OCI-LY1 (cell line): ENCODE measurements around the gene TOM1L2.

Source experiments
- H2AFZ ChIP-seq: fragments of 200-600 bp; sonication (generic), shearing (Covaris generic); 2 replicates; pipeline ENCODE4 v1.6.0; 2014; ENCODE audit warnings: antibody characterized with exemption, mild to moderate bottlenecking, low read length
- H3F3A ChIP-seq: fragments of 200-600 bp; sonication (generic), shearing (Covaris generic); 2 replicates; pipeline ENCODE4 v1.6.0; 2014; ENCODE audit warnings: mild to moderate bottlenecking, antibody characterized with exemption, low read length, moderate library complexity; ENCODE audit not compliant: insufficient read depth
- H3K27ac ChIP-seq: fragments of 200-600 bp; sonication (generic); 2 replicates; pipeline ENCODE4 v1.5.1; 2014; ENCODE audit warnings: low read length, mixed run types, mild to moderate bottlenecking, low read depth; ENCODE audit not compliant: poor library complexity, severe bottlenecking
- H3K27me3 ChIP-seq: fragments of 200-600 bp; sonication (generic); 2 replicates; pipeline ENCODE4 v1.6.0; 2014; ENCODE audit warnings: antibody characterized with exemption, mild to moderate bottlenecking, low read length, moderate library complexity; ENCODE audit not compliant: insufficient read depth
- H3K36me3 ChIP-seq: fragments of 200-600 bp; sonication (generic); 2 replicates; pipeline ENCODE4 v1.6.1; 2014; ENCODE audit warnings: mild to moderate bottlenecking, antibody characterized with exemption, low read length, moderate library complexity, mixed read lengths; ENCODE audit not compliant: insufficient read depth
- H3K4me1 ChIP-seq: fragments of 200-600 bp; sonication (generic); 2 replicates; pipeline ENCODE4 v1.5.1; 2014; ENCODE audit warnings: mild to moderate bottlenecking, low read length, moderate library complexity; ENCODE audit not compliant: insufficient read depth, severe bottlenecking
- H3K4me2 ChIP-seq: fragments of 200-600 bp; sonication (generic), shearing (Covaris generic); 2 replicates; pipeline ENCODE4 v1.6.1; 2014; ENCODE audit warnings: low read length
- H3K4me3 ChIP-seq: fragments of 200-600 bp; sonication (generic); 2 replicates; pipeline ENCODE4 v1.5.1; 2014; ENCODE audit warnings: low read length, low read depth, mild to moderate bottlenecking, mixed read lengths; ENCODE audit not compliant: poor library complexity, severe bottlenecking
- H3K79me2 ChIP-seq: fragments of 200-600 bp; shearing (Covaris generic); 2 replicates; pipeline ENCODE4 v1.6.1; 2016; ENCODE audit warnings: mixed run types, low read length, mixed read lengths; ENCODE audit not compliant: insufficient read depth
- H3K9ac ChIP-seq: fragments of 200-600 bp; sonication (generic), shearing (Covaris generic); 2 replicates; pipeline ENCODE4 v1.6.1; 2014; ENCODE audit warnings: mild to moderate bottlenecking, low read length, mixed read lengths
- H3K9me2 ChIP-seq: fragments of 200-600 bp; sonication (generic), shearing (Covaris generic); 2 replicates; pipeline ENCODE4 v1.6.1; 2014; ENCODE audit warnings: low read depth, mild to moderate bottlenecking, low read length, mixed read lengths
- H3K9me3 ChIP-seq: fragments of 200-600 bp; shearing (Covaris generic); 2 replicates; pipeline ENCODE4 v1.6.1; 2014; ENCODE audit warnings: low read length, mixed read lengths
- H4K20me1 ChIP-seq: fragments of 200-600 bp; sonication (generic), shearing (Covaris generic); 2 replicates; pipeline ENCODE4 v1.6.0; 2016; ENCODE audit warnings: mild to moderate bottlenecking, low read length; ENCODE audit not compliant: insufficient read depth
- CTCF ChIP-seq: fragments of 200-600 bp; sonication (generic), shearing (Covaris generic); IDR thresholded peaks from 2 replicates; pipeline ENCODE4 v1.5.1; 2017; ENCODE audit warnings: mild to moderate bottlenecking, antibody characterized with exemption, low read length, moderate library complexity, mixed read lengths
- EZH2 ChIP-seq: fragments of 200-600 bp; sonication (generic), shearing (Covaris generic); IDR thresholded peaks from 2 replicates; pipeline ENCODE4 v1.8.0; 2017; ENCODE audit warnings: borderline replicate concordance, mixed run types, mild to moderate bottlenecking, antibody characterized with exemption, low read length, moderate library complexity, mixed read lengths

TOM1L2 gene

DNA sequence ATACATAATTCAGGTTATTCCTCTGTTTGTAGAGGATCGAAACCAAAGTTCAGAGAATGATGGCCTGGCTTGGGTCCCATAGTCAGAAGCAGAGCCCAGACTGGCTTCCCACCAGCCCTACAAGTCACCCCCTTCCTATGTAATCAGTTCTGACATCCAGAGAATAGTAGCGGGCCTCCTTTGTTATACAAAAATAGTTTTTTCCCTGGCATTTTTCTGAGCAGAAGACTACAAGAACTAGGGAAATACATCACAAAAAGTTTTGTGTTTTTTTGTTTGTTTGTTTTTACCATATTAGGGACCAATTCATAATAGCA, 47.6 kb upstream of the TOM1L2 start:
- Histone ChIP-seq H3K4me3 (no peak overlapping the region), H3K79me2 (no peaks in the 10 kb centered on the region), H3F3A (no peaks in the 10 kb centered on the region), H2AFZ (no peak overlapping the region), H3K9me2 (no peaks in the 10 kb centered on the region), H3K9ac (no peak overlapping the region), H3K4me1 (no peaks in the 10 kb centered on the region), H3K27ac (no peak overlapping the region), H3K4me2 (no peak overlapping the region), H4K20me1 (no peaks in the 10 kb centered on the region), H3K9me3 (no peaks in the 10 kb centered on the region), H3K36me3 (peaks cover 38% of the 10 kb centered on the region; the same call in 1 of the 2 replicates), H3K27me3 (no peaks in the 10 kb centered on the region)
- TF ChIP-seq EZH2 (no peak), CTCF (no peak)

GRCh38 chr17:18018411-18018921, 46.3 kb upstream of the TOM1L2 start:
- H2AFZ ChIP-seq: no peak overlapping the region
- H3K79me2 ChIP-seq: no peaks in the 10 kb centered on the region
- no peaks in the 10 kb centered on the region for H3K4me1 ChIP-seq
- H3F3A ChIP-seq: no peaks in the 10 kb centered on the region
- no peak overlapping the region for H3K4me2 ChIP-seq
- no peak overlapping the region for H3K9ac ChIP-seq
- no peak overlapping the region for H3K4me3 ChIP-seq
- H4K20me1 ChIP-seq: no peaks in the 10 kb centered on the region
- H3K36me3 ChIP-seq: peaks cover 36% of the 10 kb centered on the region; the same call in 1 of the 2 replicates
- no peak overlapping the region for H3K27ac ChIP-seq
- TF ChIP-seq CTCF (no peak), EZH2 (no peak)
- no peaks in the 10 kb centered on the region for H3K9me3 ChIP-seq
- H3K27me3 ChIP-seq: no peaks in the 10 kb centered on the region
- no peaks in the 10 kb centered on the region for H3K9me2 ChIP-seq

GRCh38 chr17:18017958-18018357, 45.8 kb upstream of the TOM1L2 start:
- Histone ChIP-seq H3K9me3 (no peaks in the 10 kb centered on the region), H2AFZ (no peak overlapping the region), H3F3A (no peaks in the 10 kb centered on the region), H4K20me1 (no peaks in the 10 kb centered on the region), H3K27ac (no peak overlapping the region), H3K79me2 (no peaks in the 10 kb centered on the region), H3K36me3 (peaks cover 39% of the 10 kb centered on the region; the same call in 1 of the 2 replicates), H3K4me3 (no peak overlapping the region), H3K9ac (no peak overlapping the region), H3K9me2 (no peaks in the 10 kb centered on the region), H3K4me1 (no peaks in the 10 kb centered on the region), H3K4me2 (no peak overlapping the region), H3K27me3 (no peaks in the 10 kb centered on the region)
- TF ChIP-seq CTCF (no peak), EZH2 (no peak)
